Measurements from ENCODE around the gene HMX1.

HMX1 gene

GRCh38 chr4:8858701-8859210 lies 12.9 kb downstream of the HMX1 start:
- no peak for TF ChIP-seq ZFX (IDR thresholded peaks at IDR 0.05; ENCODE audit: borderline replicate concordance)
- TF ChIP-seq, protein P1, sequence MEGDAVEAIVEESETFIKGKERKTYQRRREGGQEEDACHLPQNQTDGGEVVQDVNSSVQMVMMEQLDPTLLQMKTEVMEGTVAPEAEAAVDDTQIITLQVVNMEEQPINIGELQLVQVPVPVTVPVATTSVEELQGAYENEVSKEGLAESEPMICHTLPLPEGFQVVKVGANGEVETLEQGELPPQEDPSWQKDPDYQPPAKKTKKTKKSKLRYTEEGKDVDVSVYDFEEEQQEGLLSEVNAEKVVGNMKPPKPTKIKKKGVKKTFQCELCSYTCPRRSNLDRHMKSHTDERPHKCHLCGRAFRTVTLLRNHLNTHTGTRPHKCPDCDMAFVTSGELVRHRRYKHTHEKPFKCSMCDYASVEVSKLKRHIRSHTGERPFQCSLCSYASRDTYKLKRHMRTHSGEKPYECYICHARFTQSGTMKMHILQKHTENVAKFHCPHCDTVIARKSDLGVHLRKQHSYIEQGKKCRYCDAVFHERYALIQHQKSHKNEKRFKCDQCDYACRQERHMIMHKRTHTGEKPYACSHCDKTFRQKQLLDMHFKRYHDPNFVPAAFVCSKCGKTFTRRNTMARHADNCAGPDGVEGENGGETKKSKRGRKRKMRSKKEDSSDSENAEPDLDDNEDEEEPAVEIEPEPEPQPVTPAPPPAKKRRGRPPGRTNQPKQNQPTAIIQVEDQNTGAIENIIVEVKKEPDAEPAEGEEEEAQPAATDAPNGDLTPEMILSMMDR (IDR thresholded peaks at IDR 0.05): no peak
- H3K27ac ChIP-seq: no peak overlapping the region

DNA sequence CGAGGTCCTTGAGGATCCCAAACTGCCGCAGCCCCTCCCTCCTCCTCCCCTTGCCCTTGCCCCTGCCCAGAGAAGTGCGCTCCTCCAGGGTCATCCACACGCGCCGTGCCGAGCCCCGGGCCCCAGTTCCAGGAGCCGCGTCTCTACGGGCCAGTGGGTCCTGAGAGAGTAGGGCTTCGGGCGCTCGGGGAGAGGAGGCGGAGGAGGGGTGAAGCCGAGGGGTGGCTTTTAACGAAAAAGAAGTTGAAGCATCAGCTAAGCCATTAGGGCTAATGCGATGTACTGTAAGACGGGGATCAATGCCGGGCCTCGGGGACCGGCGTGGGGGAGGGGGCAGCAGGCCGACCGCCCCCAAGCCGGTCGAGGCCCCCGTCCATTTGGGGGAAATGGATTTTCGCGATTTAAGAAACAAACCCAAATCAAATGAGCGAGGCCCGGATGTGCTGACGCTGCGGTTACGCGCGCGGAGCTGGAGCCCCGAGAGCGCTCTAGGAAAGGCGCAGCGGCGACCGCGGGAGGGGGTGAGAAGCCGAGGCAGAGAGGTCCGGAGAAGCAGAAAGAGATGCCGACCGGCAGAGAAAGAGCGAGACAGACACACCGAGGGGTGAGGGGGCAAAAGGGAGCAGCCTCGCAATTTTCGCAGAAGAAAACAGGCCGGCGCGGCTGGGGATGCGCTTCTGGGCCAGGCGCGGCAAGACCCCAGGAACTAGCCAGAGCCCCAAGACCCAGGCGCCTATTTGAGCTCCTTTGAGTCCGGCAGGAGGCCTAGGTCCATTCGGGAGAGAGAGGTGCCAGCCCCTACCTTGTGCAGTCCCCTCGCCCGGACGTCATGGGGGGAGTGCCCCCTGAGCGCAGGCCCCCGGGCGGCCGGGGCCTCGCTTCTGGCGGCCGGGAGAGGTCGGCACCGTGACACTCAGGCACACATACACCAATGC lies 13.6 kb downstream of the HMX1 start:
- no peak overlapping the region for H3K27ac ChIP-seq
- TF ChIP-seq, protein P1 (IDR thresholded peaks at IDR 0.05): no peak
- no peak for TF ChIP-seq ZFX (IDR thresholded peaks at IDR 0.05; ENCODE audit: borderline replicate concordance)

DNA sequence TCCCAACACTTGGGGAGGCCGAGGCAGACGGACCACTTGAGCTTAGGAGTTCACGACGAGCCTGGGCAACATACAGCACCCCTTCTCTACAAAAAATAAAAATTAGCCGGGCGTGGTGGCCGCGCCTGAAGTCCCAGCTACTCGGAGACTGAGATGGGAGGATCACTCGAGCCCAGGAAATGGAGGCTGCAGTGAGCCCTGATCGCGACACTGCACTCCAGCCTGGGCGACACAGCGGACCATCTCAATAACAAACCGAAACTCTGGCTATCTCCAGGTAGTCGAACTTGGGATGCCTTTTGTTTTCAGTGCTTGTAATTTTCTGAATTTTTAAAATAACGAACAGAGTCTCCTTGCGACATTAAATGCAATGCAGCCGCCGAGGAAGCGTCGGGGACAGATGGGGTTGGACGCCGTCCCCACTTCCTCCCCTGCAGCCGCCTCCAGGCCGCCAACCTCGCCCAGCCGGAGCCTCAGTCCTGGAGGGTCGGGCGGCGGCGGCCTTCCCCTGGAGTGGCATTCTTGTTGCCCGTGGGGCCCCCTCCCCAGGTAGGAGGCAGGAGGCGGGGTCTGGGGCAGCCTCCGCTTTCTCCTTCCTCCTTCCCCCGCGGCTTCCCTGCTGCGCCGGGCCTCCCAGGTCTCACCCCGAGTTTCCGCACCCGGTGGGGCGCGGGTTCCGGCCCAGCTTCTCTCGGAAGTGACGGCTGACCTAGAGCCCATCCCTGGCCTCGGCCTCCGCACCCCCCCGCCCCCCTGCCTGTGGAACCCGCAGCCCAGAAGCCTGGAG lies 14.6 kb downstream of the HMX1 start:
- TF ChIP-seq ZFX (IDR thresholded peaks at IDR 0.05; ENCODE audit: borderline replicate concordance): no peak
- TF ChIP-seq, protein P1 (IDR thresholded peaks at IDR 0.05): no peak
- no peak overlapping the region for H3K27ac ChIP-seq

GRCh38 chr4:8855818-8856245 lies 15.8 kb downstream of the HMX1 start:
- no peak for TF ChIP-seq ZFX (IDR thresholded peaks at IDR 0.05; ENCODE audit: borderline replicate concordance)
- TF ChIP-seq, protein P1 (IDR thresholded peaks at IDR 0.05): no peak
- H3K27ac ChIP-seq: no peak overlapping the region

GRCh38 chr4:8854931-8855330 lies 16.7 kb downstream of the HMX1 start:
- no peak overlapping the region for H3K27ac ChIP-seq
- no peak for TF ChIP-seq ZFX (IDR thresholded peaks at IDR 0.05; ENCODE audit: borderline replicate concordance)
- TF ChIP-seq, protein P1 (IDR thresholded peaks at IDR 0.05): no peak

DNA sequence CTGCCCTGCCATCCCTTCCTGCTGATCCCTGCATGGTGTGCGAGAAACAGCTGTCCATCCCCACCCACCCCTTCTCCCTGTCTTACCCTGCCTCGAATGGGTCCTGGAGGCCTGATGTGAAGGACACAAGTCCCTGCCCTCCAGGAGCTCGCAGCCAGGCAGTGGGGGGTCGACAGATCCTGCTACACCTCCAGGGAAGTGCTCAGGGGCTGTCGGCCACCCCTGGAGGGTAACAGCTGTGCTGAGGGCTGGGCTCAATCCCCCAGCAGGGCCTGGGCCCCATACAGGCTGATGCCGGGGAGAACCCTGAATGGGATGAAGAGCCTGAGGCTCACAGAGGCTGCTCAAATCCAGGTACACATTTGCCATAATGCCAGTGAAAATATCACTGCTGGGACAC lies 17.6 kb downstream of the HMX1 start:
- TF ChIP-seq ZFX (IDR thresholded peaks at IDR 0.05; ENCODE audit: borderline replicate concordance): no peak
- TF ChIP-seq, protein P1 (IDR thresholded peaks at IDR 0.05): no peak
- no peak overlapping the region for H3K27ac ChIP-seq

Measured in 22Rv1 (cell line).